Activated CD8-positive, alpha-beta T cell treated with anti-CD3 and anti-CD28 coated beads for 36 hours (primary cell): Measurements from ENCODE around the gene ARHGAP31. TPM values are rescaled to one million over a fixed set of nuclear protein-coding genes. Genes with fewer than 3 reads are reported as not detected.
A peak's percentile ranks its signal among the peaks of the same experiment; 100 is the strongest.

ENCODE experiments used
- ATAC-seq: fragments of 200-7000 bp; cut with Tn5 transposase; one replicate; pipeline ENCODE4 v1.10.0; 2021; ENCODE audit warnings: mild to moderate bottlenecking, moderate library complexity
- CTCF ChIA-PET: fragments of 350-600 bp; sonication (Branson Sonifier 250); formaldehyde crosslinking; loops from one replicate; lab custom pipeline; 2021; ENCODE audit warnings: antibody characterized with exemption; lab: Charles Lee
- POLR2A ChIA-PET: fragments of 350-600 bp; sonication (Branson Sonifier 250); formaldehyde crosslinking; loops from one replicate; lab custom pipeline; 2021; ENCODE audit warnings: antibody characterized with exemption; lab: Charles Lee
- DNase-seq: peaks from one replicate; pipeline ENCODE4 v3.0.0-alpha.2; 2020
- H3K27ac Mint-ChIP-seq: one replicate; pipeline ENCODE4 v1.8.0; 2021; ENCODE audit warnings: mild to moderate bottlenecking, mixed read lengths
- H3K27me3 Mint-ChIP-seq: one replicate; pipeline ENCODE4 v1.8.0; 2021; ENCODE audit warnings: mixed read lengths
- H3K36me3 Mint-ChIP-seq: one replicate; pipeline ENCODE4 v1.8.0; 2021; ENCODE audit warnings: low read depth, mixed read lengths
- H3K4me1 Mint-ChIP-seq: one replicate; pipeline ENCODE4 v1.8.0; 2021; ENCODE audit warnings: low read depth, mixed read lengths
- H3K4me3 Mint-ChIP-seq: one replicate; pipeline ENCODE4 v1.8.0; 2021; ENCODE audit warnings: mild to moderate bottlenecking, moderate library complexity, mixed read lengths
- H3K9me3 Mint-ChIP-seq: one replicate; pipeline ENCODE4 v1.8.0; 2021; ENCODE audit warnings: mixed read lengths
- intact Hi-C: fragments of 100-400 bp; cut with micrococcal nuclease; formaldehyde crosslinking; loops from one replicate; pipeline ENCODE4 v1.10.0; 2022
- total RNA-seq, 2 experiments: library from RNA; stranded (reverse); gene quantifications; one replicate each; pipeline ENCODE4 v1.2.3, GENCODE V29; 2021
- TF ChIP-seq, protein P1 (sequence below): fragments of 200-600 bp; IDR thresholded peaks from one replicate; pipeline ENCODE4 v1.8.0; 2022; ENCODE audit warnings: antibody characterized with exemption, mild to moderate bottlenecking

The ARHGAP31 gene
- total RNA-seq, 2 experiments from 2014 or later, result 6.6 to 8.0 TPM

- intact Hi-C loops, result no loop called here
- TF ChIP-seq, protein P1, sequence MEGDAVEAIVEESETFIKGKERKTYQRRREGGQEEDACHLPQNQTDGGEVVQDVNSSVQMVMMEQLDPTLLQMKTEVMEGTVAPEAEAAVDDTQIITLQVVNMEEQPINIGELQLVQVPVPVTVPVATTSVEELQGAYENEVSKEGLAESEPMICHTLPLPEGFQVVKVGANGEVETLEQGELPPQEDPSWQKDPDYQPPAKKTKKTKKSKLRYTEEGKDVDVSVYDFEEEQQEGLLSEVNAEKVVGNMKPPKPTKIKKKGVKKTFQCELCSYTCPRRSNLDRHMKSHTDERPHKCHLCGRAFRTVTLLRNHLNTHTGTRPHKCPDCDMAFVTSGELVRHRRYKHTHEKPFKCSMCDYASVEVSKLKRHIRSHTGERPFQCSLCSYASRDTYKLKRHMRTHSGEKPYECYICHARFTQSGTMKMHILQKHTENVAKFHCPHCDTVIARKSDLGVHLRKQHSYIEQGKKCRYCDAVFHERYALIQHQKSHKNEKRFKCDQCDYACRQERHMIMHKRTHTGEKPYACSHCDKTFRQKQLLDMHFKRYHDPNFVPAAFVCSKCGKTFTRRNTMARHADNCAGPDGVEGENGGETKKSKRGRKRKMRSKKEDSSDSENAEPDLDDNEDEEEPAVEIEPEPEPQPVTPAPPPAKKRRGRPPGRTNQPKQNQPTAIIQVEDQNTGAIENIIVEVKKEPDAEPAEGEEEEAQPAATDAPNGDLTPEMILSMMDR, result no peak
Measured at GRCh38 chr3:119457246-119457645, 163.1 kb downstream of the ARHGAP31 start.

GRCh38 chr3:119463171-119464169 lies 169.3 kb downstream of the ARHGAP31 start, which contains the start of gene TMEM39A:
TSS of gene TMEM39A (minus strand) at chr3:119463615. CDS start at chr3:119462074, 1,541 bp downstream.
- H3K4me1 Mint-ChIP-seq, result peaks cover 35% of the 10 kb centered on the region
- DNase-seq (peak; percentile 99), ATAC-seq (peak; percentile 90)
- ChIA-PET CTCF (interaction anchor here (0.6 to 2.2 kb wide), 10 partner anchors 11 to 579 kb away, joined by 3 to 6 read pairs (median 4); partner anchors contain the start of gene ARHGAP31), POLR2A (interaction anchor here (0.7 to 3.9 kb wide), 15 partner anchors 9 to 212 kb away, joined by 3 to 29 read pairs (median 3); partner anchors contain the start of genes CD80, COX17 and TIMMDC1)
- peak within 1 kb of the TSS; percentile 95 for H3K4me3 Mint-ChIP-seq
- peak within 1 kb of the TSS; percentile 97 for H3K27ac Mint-ChIP-seq
- no peaks in the 10 kb centered on the region for H3K9me3 Mint-ChIP-seq
- H3K36me3 Mint-ChIP-seq, result peaks cover 16% of the 10 kb centered on the region
- intact Hi-C loops, result loop anchor here (5.0 to 10.0 kb wide), 3 partner anchors 34 to 211 kb away; partner anchors contain the start of genes ARHGAP31, COX17 and TIMMDC1
- TF ChIP-seq, protein P1, result no peak
- no peaks in the 10 kb centered on the region for H3K27me3 Mint-ChIP-seq

More at GRCh38 chr3:119457246-119457645, 163.1 kb downstream of the ARHGAP31 start:
- ChIA-PET CTCF (no interaction called here), POLR2A (no interaction called here)
- no peak for DNase-seq
- Mint-ChIP-seq H3K4me1 (peaks cover 35% of the 10 kb centered on the region), H3K36me3 (peaks cover 45% of the 10 kb centered on the region), H3K4me3 (no peak overlapping the region), H3K27me3 (no peaks in the 10 kb centered on the region), H3K9me3 (no peaks in the 10 kb centered on the region), H3K27ac (no peak overlapping the region)
- ATAC-seq, result no peak

DNA sequence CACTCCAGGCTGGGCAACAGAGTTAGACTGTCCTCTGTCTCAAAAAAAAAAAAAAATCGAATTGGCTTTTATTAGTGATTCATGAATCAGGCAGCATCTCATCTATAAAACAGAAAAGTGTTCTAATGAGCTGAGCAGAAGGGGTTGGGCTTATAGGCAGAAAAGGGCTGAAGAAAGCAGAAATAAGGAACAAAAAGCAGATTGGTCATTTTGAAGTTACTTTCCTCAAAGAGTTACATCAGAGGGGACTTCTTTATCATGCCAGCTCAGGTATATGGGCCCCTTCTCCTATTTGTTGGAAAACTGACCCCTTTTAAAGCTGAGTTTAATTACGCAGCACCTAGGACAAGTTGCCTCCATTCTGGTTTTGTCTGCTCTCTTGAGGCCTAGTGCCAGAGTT lies 173.9 kb downstream of the ARHGAP31 start:
- TF ChIP-seq, protein P1, result no peak
- ATAC-seq (no peak), DNase-seq (no peak)
- H3K4me1 Mint-ChIP-seq, result peaks cover 42% of the 10 kb centered on the region
- POLR2A ChIA-PET, result interaction anchor here (0.6 to 2.3 kb wide), 4 partner anchors 18 to 382 kb away, joined by 3 to 9 read pairs (median 4); partner anchors contain the start of gene TIMMDC1
- peak overlapping the region; percentile 97 for H3K27ac Mint-ChIP-seq
- intact Hi-C loops, result loop anchor here (10.0 kb wide), 2 partner anchors 173 to 207 kb away; partner anchors contain the start of genes ARHGAP31 and COX17
- peaks cover 23% of the 10 kb centered on the region for H3K36me3 Mint-ChIP-seq
- no peaks in the 10 kb centered on the region for H3K9me3 Mint-ChIP-seq
- H3K4me3 Mint-ChIP-seq, result peak overlapping the region; percentile 95
- CTCF ChIA-PET, result no interaction called here
- H3K27me3 Mint-ChIP-seq, result no peaks in the 10 kb centered on the region

DNA sequence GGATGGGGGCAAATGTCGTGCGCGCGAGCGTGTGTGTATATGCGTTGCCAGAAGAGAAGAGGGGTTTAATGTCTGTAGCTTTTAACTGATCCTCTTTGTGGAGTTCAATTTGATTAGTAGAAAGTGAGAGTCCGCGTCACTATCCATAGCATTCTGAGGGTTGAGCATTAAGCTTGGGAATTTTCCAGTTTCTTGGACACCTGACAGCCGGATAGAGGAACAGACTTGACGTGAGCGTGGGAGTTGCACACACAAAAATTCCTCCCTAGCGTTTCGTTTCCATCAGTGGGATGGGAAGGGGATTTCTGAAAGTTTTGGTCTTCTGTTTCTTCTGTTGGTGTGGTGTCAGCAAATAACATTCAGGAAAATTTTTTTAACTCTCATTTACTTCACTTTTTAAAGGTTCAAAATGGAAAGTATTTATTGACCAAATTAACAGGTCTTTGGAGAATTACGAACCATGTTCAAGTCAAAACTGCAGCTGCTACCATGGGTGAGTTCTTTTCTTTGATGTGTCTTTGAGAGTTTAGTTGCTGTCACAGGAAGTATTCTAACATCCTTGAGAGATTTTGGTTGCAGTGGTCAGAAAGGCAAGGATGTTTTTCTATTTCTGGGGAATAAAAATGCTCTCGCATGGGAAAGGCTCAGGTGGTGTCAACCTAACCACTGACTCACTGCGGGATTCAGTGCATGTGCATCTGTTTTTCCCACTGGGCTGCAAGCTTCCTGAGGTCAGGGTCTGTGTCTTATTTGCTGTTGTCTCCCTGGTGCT lies 175.4 kb downstream of the ARHGAP31 start:
- Mint-ChIP-seq H3K27me3 (no peaks in the 10 kb centered on the region), H3K4me1 (peaks cover 35% of the 10 kb centered on the region), H3K36me3 (peaks cover 22% of the 10 kb centered on the region), H3K27ac (peak overlapping the region; percentile 97), H3K4me3 (peak overlapping the region; percentile 95), H3K9me3 (no peaks in the 10 kb centered on the region)
- intact Hi-C loops, result loop anchor here (10.0 kb wide), 2 partner anchors 175 to 205 kb away; partner anchors contain the start of genes ARHGAP31 and COX17
- ChIA-PET CTCF (interaction anchor here (1.1 to 3.1 kb wide), 4 partner anchors 10 to 229 kb away, joined by 3 to 10 read pairs (median 4); partner anchors contain the start of gene B4GALT4), POLR2A (interaction anchor here (0.6 to 2.3 kb wide), 12 partner anchors 8 to 339 kb away, joined by 3 to 9 read pairs (median 4); partner anchors contain the start of gene TIMMDC1)
- TF ChIP-seq, protein P1, result no peak
- DNase-seq, result no peak
- ATAC-seq, result no peak

Other genes starting within 250 kb of the ARHGAP31 start
- not detected for gene TEX55, start 148.2 kb upstream of the ARHGAP31 start, total RNA-seq
- not detected for gene UPK1B, start 120.8 kb upstream of the ARHGAP31 start, total RNA-seq
- 10 to 100 TPM; 13.3 to 15.2 TPM for gene B4GALT4, start 53.5 kb upstream of the ARHGAP31 start, total RNA-seq
- gene TMEM39A, start 169.2 kb downstream of the ARHGAP31 start, total RNA-seq, result 10 to 100 TPM; 26.0 to 30.7 TPM
- 10 to 100 TPM; 16.0 to 16.8 TPM for gene POGLUT1, start 174.6 kb downstream of the ARHGAP31 start, total RNA-seq
- gene TIMMDC1, start 204.2 kb downstream of the ARHGAP31 start, total RNA-seq, result 100 to 1,000 TPM; 105 TPM